Endothelial cell of umbilical vein (primary cell): ENCODE results near the gene SOCS3. TPM values are rescaled to one million over a fixed set of nuclear protein-coding genes. Genes with fewer than 3 reads are reported as not detected.

Experiments used
- BruUV-seq: library from RNA; stranded (reverse); fragments of 400-500 nt; replicated peaks from 2 replicates; lab custom pipeline; 2021; lab: Mats Ljungman, UMichigan
- CTCF ChIA-PET: fragments of 300-600, 350-600 bp; sonication (Branson Sonifier 250); formaldehyde crosslinking; loops from one replicate; lab custom pipeline; 2021; ENCODE audit warnings: antibody characterized with exemption, inconsistent platforms; lab: Charles Lee
- POLR2A ChIA-PET: fragments of 300-600, 350-600 bp; sonication (Branson Sonifier 250); formaldehyde crosslinking; loops from one replicate; lab custom pipeline; 2021; ENCODE audit warnings: antibody characterized with exemption, inconsistent platforms; lab: Charles Lee
- DNase-seq: peaks from one replicate; pipeline ENCODE4 v3.0.0-alpha.2; 2011; ENCODE audit warnings: low read depth, low spot score
- FAIRE-seq: peaks from 2 replicates; lab custom pipeline; 2011; peaks lifted over from hg19 to GRCh38; lab: Jason Lieb, UNC
- H2AFZ ChIP-seq: 2 replicates; pipeline ENCODE4 v1.6.0; 2012; ENCODE audit warnings: low read depth, low read length, control low read depth, inconsistent platforms
- H3K27ac ChIP-seq: 2 replicates; pipeline ENCODE4 v1.5.1; 2011; ENCODE audit warnings: low read depth, mild to moderate bottlenecking, control low read depth, low read length, moderate library complexity; ENCODE audit not compliant: insufficient read depth
- H3K27me3 ChIP-seq, 2 experiments: 2 replicates each; pipeline versions ENCODE4 v1.6.0 to v1.6.1; 2011; ENCODE audit warnings: low read length in 2 of 2, mixed read lengths in 1 of 2; ENCODE audit not compliant: control insufficient read depth in 2 of 2, insufficient read depth in 2 of 2
- H3K36me3 ChIP-seq, 2 experiments: 2 replicates in 1 of 2; 3 replicates in 1 of 2; pipeline ENCODE4 v1.5.1; 2011; ENCODE audit warnings: low read length in 2 of 2, mild to moderate bottlenecking in 1 of 2, moderate library complexity in 1 of 2; ENCODE audit not compliant: control insufficient read depth in 2 of 2, insufficient read depth in 2 of 2; ENCODE audit errors: extremely low read depth in 1 of 2
- H3K4me1 ChIP-seq: 3 replicates; pipeline ENCODE4 v1.5.1; 2011; ENCODE audit warnings: mild to moderate bottlenecking, low read length; ENCODE audit not compliant: control insufficient read depth, insufficient read depth; ENCODE audit errors: extremely low read depth
- H3K4me2 ChIP-seq: 2 replicates; pipeline ENCODE4 v1.6.1; 2011; ENCODE audit warnings: low read length, control low read depth, mixed read lengths; ENCODE audit not compliant: insufficient read depth
- H3K4me3 ChIP-seq, 3 experiments: fragments of 200-600 bp in 1 of 3; sonication (generic), shearing (Covaris generic) in 1 of 3; replicated peaks in 1 of 3; 2 replicates each; pipeline ENCODE4 v1.5.1; 2011 to 2016; ENCODE audit warnings: control low read depth in 3 of 3, low read length in 3 of 3, mild to moderate bottlenecking in 2 of 3, inconsistent platforms in 1 of 3, low read depth in 1 of 3, moderate library complexity in 1 of 3; ENCODE audit not compliant: insufficient read depth in 1 of 3
- H3K79me2 ChIP-seq: 2 replicates; pipeline ENCODE4 v1.6.0; 2012; ENCODE audit warnings: low read length, inconsistent platforms; ENCODE audit not compliant: control insufficient read depth, insufficient read depth
- H3K9ac ChIP-seq: replicated peaks from 2 replicates; pipeline ENCODE3; 2011; ENCODE audit warnings: low read length, control low read depth; ENCODE audit not compliant: insufficient read depth; ENCODE audit errors: extremely low read depth
- H3K9me1 ChIP-seq: replicated peaks from 3 replicates; pipeline ENCODE4 v1.6.0; 2011; ENCODE audit warnings: mild to moderate bottlenecking, low read length; ENCODE audit not compliant: control insufficient read depth, insufficient read depth; ENCODE audit errors: extremely low read depth
- H3K9me3 ChIP-seq: replicated peaks from 2 replicates; pipeline ENCODE4 v1.5.1; 2012; ENCODE audit warnings: low read length, inconsistent platforms; ENCODE audit not compliant: control insufficient read depth, insufficient read depth
- H4K20me1 ChIP-seq: replicated peaks from 2 replicates; pipeline ENCODE3; 2011; ENCODE audit warnings: mild to moderate bottlenecking, low read length; ENCODE audit not compliant: control insufficient read depth, insufficient read depth; ENCODE audit errors: extremely low read depth
- CTCF ChIP-seq, 2 donors: IDR thresholded peaks; 1 replicate in 1 of 2; 2 replicates in 1 of 2; pipeline ENCODE4 v1.5.1; 2011; ENCODE audit warnings: low read length in 2 of 2, mild to moderate bottlenecking in 2 of 2, moderate library complexity in 2 of 2, control low read depth in 1 of 2, inconsistent platforms in 1 of 2, low read depth in 1 of 2; ENCODE audit not compliant: insufficient read depth in 1 of 2; ENCODE audit errors: extremely low read depth in 1 of 2
- FOS ChIP-seq: IDR thresholded peaks from 2 replicates; pipeline ENCODE4 v1.6.1; 2011; ENCODE audit warnings: mild to moderate bottlenecking, low read length, moderate library complexity, borderline replicate concordance; ENCODE audit not compliant: insufficient read depth
- GATA2 ChIP-seq: IDR thresholded peaks from 2 replicates; pipeline ENCODE4 v1.7.0; 2011; ENCODE audit warnings: low read depth, mild to moderate bottlenecking, moderate library complexity, mixed read lengths, low read length; ENCODE audit not compliant: insufficient read length, insufficient read depth
- JUN ChIP-seq: IDR thresholded peaks from 2 replicates; pipeline ENCODE4 v1.6.1; 2011; ENCODE audit warnings: borderline replicate concordance, low read depth; ENCODE audit not compliant: insufficient read length, insufficient read depth
- MAX ChIP-seq: IDR thresholded peaks from 2 replicates; pipeline ENCODE4 v1.6.1; 2011; ENCODE audit not compliant: insufficient read depth, insufficient read length
- MYC ChIP-seq: IDR thresholded peaks from one replicate; pipeline ENCODE4 v1.6.1; 2011; ENCODE audit warnings: mild to moderate bottlenecking, low read depth, low read length
- POLR2A ChIP-seq: IDR thresholded peaks from 2 replicates; pipeline ENCODE4 v1.6.1; 2012; ENCODE audit warnings: low read depth, mild to moderate bottlenecking, control low read depth, low read length
- POLR2AphosphoS5 ChIP-seq: IDR thresholded peaks from 2 replicates; pipeline ENCODE4 v1.6.1; 2012; ENCODE audit warnings: low read depth, mild to moderate bottlenecking, control low read depth, low read length, moderate library complexity; ENCODE audit not compliant: insufficient read depth
- dilution Hi-C: fragments of 300-500 bp; cut with MboI; formaldehyde crosslinking; loops from one replicate; pipeline ENCODE4 v1.15.0; 2019; ENCODE audit warnings: low sequenced_read_pairs; ENCODE audit not compliant: extremely low pct_ligation_motif_present
- intact Hi-C: fragments of 100-400 bp; cut with micrococcal nuclease; formaldehyde crosslinking; loops from one replicate; pipeline ENCODE4 v1.10.0; 2022
- polyA plus RNA-seq, 4 experiments: library from polyadenylated mRNA; depleted of rRNA in 3 of 4; stranded (reverse) in 3 of 4; unstranded in 1 of 4; fragments of >200 nt; gene quantifications; 2 replicates each; pipeline versions ENCODE4 v1.2.1 to v1.2.3, GENCODE V29; 2011 to 2012; ENCODE audit warnings: missing spikeins in 1 of 4
- total RNA-seq: library from RNA; stranded (reverse); gene quantifications from 2 replicates; pipeline ENCODE4 v1.2.3, GENCODE V29; 2021

The SOCS3 gene
- total and polyA plus RNA-seq, 2 donors (not counting 3 experiments of a cell fraction or from before 2014, with no cell fraction given) = 6.2 to 14.3 TPM

GRCh38 chr17:78384479-78385175 is 24.8 kb upstream of the SOCS3 start:
- FAIRE-seq (no peak), DNase-seq (no peak)
- POLR2A ChIA-PET = interaction anchor here (1.3 kb wide), 1 partner anchor 25 kb away, joined by 3 read pairs; the partner anchor contains the start of gene SOCS3
- dilution Hi-C loops = no loop called here
- BruUV-seq = no TSS peak
- Histone ChIP-seq H3K9me1 (no peaks in the 10 kb centered on the region), H3K36me3 (no peaks in the 10 kb centered on the region), H3K27me3 (no peaks in the 10 kb centered on the region), H3K4me1 (peaks cover 77% of the 10 kb centered on the region), H3K79me2 (peaks cover 86% of the 10 kb centered on the region), H2AFZ (no peak overlapping the region), H3K4me2 (peak overlapping the region; percentile 71), H3K9ac (peak overlapping the region; percentile 61), H3K27ac (peak overlapping the region; percentile 94), H3K4me3 (no peak overlapping the region), H4K20me1 (no peaks in the 10 kb centered on the region), H3K9me3 (no peaks in the 10 kb centered on the region)
- TF ChIP-seq FOS (no peak), MAX (peak; percentile 20)
- CTCF ChIA-PET = interaction anchor here (0.9 to 2.5 kb wide), 7 partner anchors 21 to 52 kb away, joined by 3 to 14 read pairs (median 6); partner anchors contain the start of gene SOCS3
- intact Hi-C loops = no loop called here

GRCh38 chr17:78383725-78384471 is 24.0 kb upstream of the SOCS3 start:
- peak overlapping the region; percentile 64 for H3K9ac ChIP-seq
- no peaks in the 10 kb centered on the region for H4K20me1 ChIP-seq
- peak; percentile 63 for TF ChIP-seq MAX
- peak; percentile 75 for TF ChIP-seq POLR2AphosphoS5
- no peak for TF ChIP-seq CTCF (IDR thresholded peaks at IDR 0.05; ENCODE audit: extremely low read depth in 1 of 2, insufficient read depth in 1 of 2, low read depth in 1 of 2, low read length in 2 of 2)
- TF ChIP-seq FOS = peak; percentile 89
- no peak for TF ChIP-seq MYC
- peak; percentile 49 for TF ChIP-seq JUN
- peak; percentile 52 for TF ChIP-seq GATA2
- TF ChIP-seq POLR2A = peak; percentile 46
- peak overlapping the region; percentile 94 for H3K27ac ChIP-seq
- H3K4me3 ChIP-seq = peak overlapping the region in 1 of 3 experiments; percentile 6
- H3K9me1 ChIP-seq = no peaks in the 10 kb centered on the region
- BruUV-seq = TSS peak; percentile 32
- H3K4me2 ChIP-seq = peak overlapping the region; percentile 71
- no peaks in the 10 kb centered on the region for H3K36me3 ChIP-seq
- dilution Hi-C loops = no loop called here
- H3K9me3 ChIP-seq = no peaks in the 10 kb centered on the region
- intact Hi-C loops = no loop called here
- H3K4me1 ChIP-seq = peaks cover 80% of the 10 kb centered on the region
- FAIRE-seq (peak; percentile 81), DNase-seq (peak; percentile 99)
- H3K27me3 ChIP-seq = no peaks in the 10 kb centered on the region
- POLR2A ChIA-PET = interaction anchor here (1.3 kb wide), 1 partner anchor 24 kb away, joined by 3 read pairs; the partner anchor contains the start of gene SOCS3
- CTCF ChIA-PET = interaction anchor here (0.9 to 2.5 kb wide), 7 partner anchors 20 to 53 kb away, joined by 3 to 14 read pairs (median 6); partner anchors contain the start of gene SOCS3
- no peak overlapping the region for H2AFZ ChIP-seq
- peaks cover 80% of the 10 kb centered on the region for H3K79me2 ChIP-seq
